AG09309 (cell line): ENCODE results near the gene SSBP4.

ENCODE experiments used
- DNase-seq: peaks from one replicate; pipeline ENCODE4 v3.0.0-alpha.2; 2010; ENCODE audit warnings: low read depth
- H3K4me3 ChIP-seq: 2 replicates; pipeline ENCODE4 v1.5.1; 2011; ENCODE audit warnings: mild to moderate bottlenecking, low read depth, low read length, moderate library complexity; ENCODE audit not compliant: control insufficient read depth
- TF ChIP-seq, protein P1 (sequence below): IDR thresholded peaks from 2 replicates; pipeline ENCODE4 v1.5.1; 2011; ENCODE audit warnings: mild to moderate bottlenecking, low read depth, low read length, inconsistent platforms; ENCODE audit not compliant: insufficient read depth, control insufficient read depth; ENCODE audit errors: missing control alignments

SSBP4 gene

DNA sequence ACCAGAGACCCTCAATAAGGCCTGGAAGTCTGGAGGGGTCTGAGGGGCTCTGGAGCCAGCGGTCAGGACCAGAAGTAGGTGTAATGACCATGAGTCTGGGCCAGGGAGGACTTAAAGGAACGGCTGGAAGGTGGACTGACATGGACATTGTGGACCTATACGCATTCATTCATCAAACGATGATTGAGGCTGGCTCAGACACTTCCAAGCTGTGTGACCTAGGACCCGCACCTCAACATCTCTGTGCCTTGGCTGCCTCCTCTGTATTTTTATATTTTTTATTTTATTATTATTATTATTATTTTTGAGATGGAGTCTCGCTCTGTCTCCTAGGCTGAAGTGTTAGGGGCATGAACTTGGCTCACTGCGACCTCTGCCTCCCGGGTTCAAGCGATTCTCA, 12.4 kb upstream of the SSBP4 start:
- TF ChIP-seq, protein P1, sequence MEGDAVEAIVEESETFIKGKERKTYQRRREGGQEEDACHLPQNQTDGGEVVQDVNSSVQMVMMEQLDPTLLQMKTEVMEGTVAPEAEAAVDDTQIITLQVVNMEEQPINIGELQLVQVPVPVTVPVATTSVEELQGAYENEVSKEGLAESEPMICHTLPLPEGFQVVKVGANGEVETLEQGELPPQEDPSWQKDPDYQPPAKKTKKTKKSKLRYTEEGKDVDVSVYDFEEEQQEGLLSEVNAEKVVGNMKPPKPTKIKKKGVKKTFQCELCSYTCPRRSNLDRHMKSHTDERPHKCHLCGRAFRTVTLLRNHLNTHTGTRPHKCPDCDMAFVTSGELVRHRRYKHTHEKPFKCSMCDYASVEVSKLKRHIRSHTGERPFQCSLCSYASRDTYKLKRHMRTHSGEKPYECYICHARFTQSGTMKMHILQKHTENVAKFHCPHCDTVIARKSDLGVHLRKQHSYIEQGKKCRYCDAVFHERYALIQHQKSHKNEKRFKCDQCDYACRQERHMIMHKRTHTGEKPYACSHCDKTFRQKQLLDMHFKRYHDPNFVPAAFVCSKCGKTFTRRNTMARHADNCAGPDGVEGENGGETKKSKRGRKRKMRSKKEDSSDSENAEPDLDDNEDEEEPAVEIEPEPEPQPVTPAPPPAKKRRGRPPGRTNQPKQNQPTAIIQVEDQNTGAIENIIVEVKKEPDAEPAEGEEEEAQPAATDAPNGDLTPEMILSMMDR = no peak
- no peak for DNase-seq
- H3K4me3 ChIP-seq = no peak overlapping the region

DNA sequence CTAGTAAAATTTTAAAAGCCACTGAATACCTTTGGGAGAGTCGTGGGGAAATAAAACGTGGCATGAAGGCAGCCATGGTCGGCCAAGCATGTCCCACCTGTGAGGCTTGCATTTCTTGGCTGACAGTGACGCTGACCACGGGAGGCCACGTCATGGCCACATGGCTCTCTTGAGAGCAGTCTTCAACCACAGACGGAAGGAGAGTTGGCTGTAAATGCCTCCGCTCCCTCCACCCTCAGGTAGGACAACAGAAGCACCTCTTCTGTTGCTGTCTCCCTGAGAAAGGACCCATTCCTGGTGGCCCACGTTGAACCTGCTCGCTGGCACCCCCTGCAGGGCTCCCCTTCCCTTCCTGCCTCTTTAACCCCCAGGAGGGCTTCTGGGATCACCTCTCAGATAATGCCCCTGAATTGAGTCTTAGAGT, 11.1 kb upstream of the SSBP4 start:
- H3K4me3 ChIP-seq = no peak overlapping the region

DNA sequence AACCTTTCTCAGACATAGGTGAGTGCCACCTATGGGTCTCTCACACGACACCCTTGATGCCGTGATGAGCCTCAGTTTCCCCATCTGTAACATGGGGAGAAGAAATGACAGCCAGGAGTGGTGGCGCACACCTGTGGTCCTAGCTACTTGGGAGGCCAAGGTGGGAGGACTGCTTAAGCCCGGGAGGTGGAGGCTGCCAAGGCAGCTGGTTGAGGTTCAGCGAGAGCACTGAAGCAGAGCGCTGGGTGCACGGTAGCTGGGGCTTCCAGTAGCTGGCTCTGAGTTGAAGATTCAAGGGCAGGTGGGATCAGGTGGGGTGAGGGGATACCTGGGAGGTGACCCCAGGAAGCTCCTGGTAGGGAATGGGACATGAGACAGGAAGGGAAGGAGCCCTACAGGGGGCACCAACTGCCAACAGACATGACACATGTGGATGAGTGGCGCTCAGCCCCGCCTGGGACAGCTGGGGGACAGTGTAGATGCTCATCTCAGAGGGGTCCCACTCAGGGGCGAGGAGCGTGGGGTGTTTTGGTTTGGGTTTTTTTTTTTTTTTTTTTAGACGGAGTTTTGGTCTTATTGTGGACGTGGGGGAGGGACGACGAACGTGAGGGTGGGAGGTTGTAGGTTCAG, 6.5 kb upstream of the SSBP4 start:
- no peak overlapping the region for H3K4me3 ChIP-seq
- TF ChIP-seq, protein P1 = no peak
- DNase-seq = no peak

More for the DNA sequence above, 11.1 kb upstream of the SSBP4 start:
- TF ChIP-seq, protein P1 = peak; percentile 52
- DNase-seq = no peak

DNA sequence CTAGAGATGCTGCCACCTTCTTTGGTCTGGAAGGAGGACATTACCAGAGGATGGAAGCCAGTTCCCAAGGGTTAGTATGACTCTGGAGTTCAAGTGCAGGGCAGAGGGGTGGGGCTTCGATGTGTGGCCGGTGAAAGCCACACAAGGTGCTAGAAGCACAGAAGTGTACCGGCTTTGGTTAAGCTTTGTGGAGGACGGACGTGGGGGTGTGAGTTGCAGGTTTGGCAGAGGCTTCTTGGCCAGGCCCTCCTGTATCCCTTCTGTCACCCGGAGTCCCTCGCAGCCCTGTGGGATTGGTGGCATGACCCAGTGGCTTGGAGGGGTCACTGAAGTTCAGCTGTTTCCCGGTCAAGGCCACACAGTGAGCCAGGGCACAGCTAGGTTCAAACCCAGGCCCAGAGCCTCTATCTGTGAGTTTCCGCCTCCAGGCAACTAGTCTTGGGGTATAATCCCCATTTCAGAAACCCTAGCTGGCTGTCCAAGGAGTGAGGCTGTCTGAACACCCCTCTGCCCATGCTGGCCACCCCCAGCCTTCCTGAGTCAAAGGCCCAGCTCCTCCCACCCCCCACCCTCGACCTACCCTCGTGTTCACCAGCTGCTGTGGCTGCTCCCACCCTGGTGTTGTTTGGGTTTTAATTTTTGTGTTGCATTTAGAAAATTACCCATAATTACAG, 4.6 kb upstream of the SSBP4 start:
- H3K4me3 ChIP-seq = peak overlapping the region; percentile 50
- TF ChIP-seq, protein P1 = no peak
- DNase-seq = no peak

DNA sequence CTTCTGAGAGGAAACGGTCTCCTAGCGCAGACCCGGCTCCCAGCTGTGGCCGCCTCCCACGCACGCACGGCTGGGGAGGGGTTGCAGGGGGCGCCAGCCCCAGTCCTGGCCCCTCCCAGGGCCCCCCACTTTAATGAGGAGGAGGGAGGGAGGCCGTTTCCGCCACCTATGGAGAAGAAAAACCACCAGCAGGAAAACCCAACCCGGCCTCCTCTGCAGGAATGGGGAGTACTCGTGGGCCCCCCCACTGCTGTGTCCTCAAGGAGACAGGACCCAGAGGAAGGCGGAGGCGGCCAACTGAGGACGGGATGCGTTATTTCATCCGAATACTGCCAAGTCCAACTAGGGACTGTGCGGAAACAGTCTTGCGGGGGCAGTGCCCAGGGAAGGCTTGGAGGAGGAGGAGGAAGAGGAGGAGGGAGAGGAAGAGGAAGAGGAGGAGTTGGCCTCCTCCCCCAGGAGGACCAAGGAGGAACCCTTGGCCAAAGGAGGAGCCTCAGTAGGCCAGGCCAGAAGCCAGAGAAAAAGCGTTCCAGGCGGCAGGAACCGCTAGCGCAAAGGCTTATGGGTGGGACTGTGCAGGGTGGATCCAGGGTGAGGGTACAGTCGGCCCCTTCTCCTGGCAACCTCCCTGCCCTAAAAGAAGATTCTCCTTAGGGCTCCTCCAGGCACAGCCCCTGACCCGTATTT, 3.9 kb upstream of the SSBP4 start:
- peak overlapping the region; percentile 50 for H3K4me3 ChIP-seq

DNA sequence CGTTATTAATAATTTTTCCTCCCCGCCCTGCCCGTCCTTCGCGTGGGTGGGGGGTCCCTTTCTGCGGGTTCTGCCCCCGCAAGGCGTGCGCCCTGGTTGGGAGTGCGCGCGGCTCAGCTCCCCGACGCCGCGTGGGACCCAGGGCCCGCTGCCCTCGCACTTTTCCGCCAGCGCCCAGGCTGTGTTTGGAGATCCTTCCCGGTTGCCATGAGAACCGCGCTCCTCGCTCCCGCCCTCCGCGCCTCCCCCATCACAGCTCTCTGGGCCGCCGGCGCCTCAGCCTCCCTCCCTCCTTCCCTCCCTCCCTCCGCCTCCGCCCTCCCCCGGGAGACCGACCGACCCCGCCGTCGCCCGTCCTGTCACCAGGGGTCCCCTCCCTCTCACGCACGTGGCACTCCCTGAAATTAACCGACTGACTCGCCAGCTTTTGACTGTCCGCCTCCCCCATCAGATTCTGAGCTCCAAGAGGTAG, 2.4 kb upstream of the SSBP4 start:
- H3K4me3 ChIP-seq = peak overlapping the region; percentile 39
- no peak for DNase-seq

More for the DNA sequence above, 3.9 kb upstream of the SSBP4 start:
- no peak for DNase-seq
- TF ChIP-seq, protein P1 = no peak

More for the DNA sequence above, 2.4 kb upstream of the SSBP4 start:
- TF ChIP-seq, protein P1 = no peak
